H1 (cell line): ENCODE results near the gene CIAO2A. TPM values are rescaled to one million over a fixed set of nuclear protein-coding genes. Genes with fewer than 3 reads are reported as not detected.

Source experiments
- CTCF ChIA-PET: fragments of 300-600 bp; sonication (Branson Sonifier 250); formaldehyde crosslinking; loops from one replicate; lab custom pipeline; 2021; ENCODE audit not compliant: partially characterized antibody; lab: Charles Lee
- POLR2A ChIA-PET: fragments of 300-600 bp; sonication (Branson Sonifier 250); formaldehyde crosslinking; loops from one replicate; lab custom pipeline; 2021; ENCODE audit warnings: inconsistent platforms; ENCODE audit not compliant: partially characterized antibody; lab: Charles Lee
- DNase-seq, 2 experiments: peaks; one replicate each; pipeline versions ENCODE4 v3.0.0 to v3.0.0-alpha.2; 2010 to 2022; ENCODE audit warnings: low spot score in 2 of 2, low read depth in 1 of 2, mixed read lengths in 1 of 2
- FAIRE-seq: peaks from 2 replicates; lab custom pipeline; 2011; peaks lifted over from hg19 to GRCh38; lab: Jason Lieb, UNC
- H2AFZ ChIP-seq: 2 replicates; pipeline ENCODE4 v1.8.1; 2012; ENCODE audit warnings: low read length, inconsistent platforms
- H2AK5ac ChIP-seq: 2 replicates; pipeline ENCODE4 v1.6.1; 2013; ENCODE audit warnings: low read depth, low read length
- H2BK120ac ChIP-seq: replicated peaks from 2 replicates; pipeline ENCODE3; 2013; ENCODE audit warnings: low read depth, low read length, inconsistent platforms
- H2BK12ac ChIP-seq: 2 replicates; pipeline ENCODE4 v1.6.1; 2013; ENCODE audit warnings: low read depth, low read length
- H2BK15ac ChIP-seq: 2 replicates; pipeline ENCODE4 v1.6.1; 2013; ENCODE audit warnings: low read length
- H2BK20ac ChIP-seq: 2 replicates; pipeline ENCODE4 v1.6.1; 2013; ENCODE audit warnings: low read length
- H2BK5ac ChIP-seq: 2 replicates; pipeline ENCODE4 v1.6.1; 2013; ENCODE audit warnings: low read depth, low read length
- H3K14ac ChIP-seq: 2 replicates; pipeline ENCODE4 v1.6.1; 2013; ENCODE audit warnings: inconsistent platforms; ENCODE audit not compliant: insufficient read length
- H3K18ac ChIP-seq: 2 replicates; pipeline ENCODE4 v1.6.1; 2013; ENCODE audit warnings: low read length; ENCODE audit errors: extremely low read depth
- H3K23ac ChIP-seq: 2 replicates; pipeline ENCODE4 v1.6.1; 2013; ENCODE audit warnings: inconsistent platforms; ENCODE audit not compliant: insufficient read length
- H3K23me2 ChIP-seq: 2 replicates; pipeline ENCODE4 v1.6.1; 2013; ENCODE audit warnings: low read depth, low read length
- H3K27ac ChIP-seq: 2 replicates; pipeline ENCODE4 v1.6.1; 2011; ENCODE audit warnings: low read depth, low read length, inconsistent platforms
- H3K27me3 ChIP-seq, 4 experiments: replicated peaks in 1 of 4; 1 replicate in 1 of 4; 2 replicates in 3 of 4; pipeline versions ENCODE4 v1.6.1 to v1.8.1; 2011 to 2013; ENCODE audit warnings: low read length in 3 of 4, mild to moderate bottlenecking in 3 of 4, inconsistent platforms in 2 of 4, mixed read lengths in 2 of 4, moderate library complexity in 1 of 4; ENCODE audit not compliant: control insufficient read depth in 3 of 4, insufficient read depth in 3 of 4; ENCODE audit errors: extremely low read depth in 1 of 4
- H3K36me3 ChIP-seq, 4 experiments: 2 replicates each; pipeline versions ENCODE4 v1.6.1 to v1.8.1; 2011 to 2013; ENCODE audit warnings: mild to moderate bottlenecking in 4 of 4, low read length in 3 of 4, moderate library complexity in 2 of 4, control low read depth in 1 of 4, inconsistent platforms in 1 of 4; ENCODE audit not compliant: insufficient read depth in 4 of 4, control insufficient read depth in 2 of 4
- H3K4ac ChIP-seq: replicated peaks from 2 replicates; pipeline ENCODE3; 2013; ENCODE audit warnings: low read length, low read depth, mixed read lengths, inconsistent platforms; ENCODE audit not compliant: insufficient read length
- H3K4me1 ChIP-seq, 4 experiments: replicated peaks in 1 of 4; 1 replicate in 1 of 4; 2 replicates in 3 of 4; pipeline versions ENCODE4 v1.6.1 to v1.8.1; 2011 to 2013; ENCODE audit warnings: low read length in 3 of 4, inconsistent platforms in 2 of 4, mixed read lengths in 1 of 4; ENCODE audit not compliant: insufficient read depth in 4 of 4, control insufficient read depth in 3 of 4
- H3K4me2 ChIP-seq, 2 experiments: 2 replicates each; pipeline versions ENCODE4 v1.6.1 to v1.8.1; 2011 to 2013; ENCODE audit warnings: low read depth in 2 of 2, low read length in 2 of 2, control low read depth in 1 of 2, inconsistent platforms in 1 of 2, mild to moderate bottlenecking in 1 of 2; ENCODE audit not compliant: insufficient read depth in 1 of 2
- H3K4me3 ChIP-seq, 4 experiments: fragments of 200-600, 300-600 bp in 1 of 4; sonication (generic), shearing (Covaris generic), sonication (Bioruptor Twin) in 1 of 4; 2 replicates each; pipeline versions ENCODE4 v1.5.1 to v1.8.1; 2011 to 2016; ENCODE audit warnings: low read length in 4 of 4, low read depth in 3 of 4, control low read depth in 2 of 4, inconsistent platforms in 2 of 4, mild to moderate bottlenecking in 2 of 4, mixed read lengths in 1 of 4, moderate library complexity in 1 of 4; ENCODE audit not compliant: insufficient read depth in 2 of 4; ENCODE audit errors: extremely low read depth in 1 of 4
- H3K56ac ChIP-seq: replicated peaks from 2 replicates; pipeline ENCODE3; 2013; ENCODE audit warnings: low read depth, mild to moderate bottlenecking, mixed read lengths, low read length, inconsistent platforms; ENCODE audit not compliant: insufficient read length
- H3K79me1 ChIP-seq: 2 replicates; pipeline ENCODE4 v1.6.1; 2013; ENCODE audit warnings: low read depth, low read length, control low read depth
- H3K79me2 ChIP-seq, 2 experiments: 2 replicates each; pipeline versions ENCODE4 v1.6.1 to v1.8.1; 2012 to 2013; ENCODE audit warnings: low read length in 2 of 2, mild to moderate bottlenecking in 2 of 2, inconsistent platforms in 1 of 2; ENCODE audit not compliant: insufficient read depth in 2 of 2, control insufficient read depth in 1 of 2
- H3K9ac ChIP-seq, 4 experiments: replicated peaks in 1 of 4; 1 replicate in 1 of 4; 2 replicates in 3 of 4; pipeline versions ENCODE4 v1.6.1 to v1.8.1; 2011 to 2013; ENCODE audit warnings: low read depth in 3 of 4, low read length in 3 of 4, control low read depth in 2 of 4, mild to moderate bottlenecking in 2 of 4, moderate library complexity in 2 of 4, inconsistent platforms in 1 of 4; ENCODE audit errors: extremely low read depth in 1 of 4
- H3K9me3 ChIP-seq, 2 experiments: 2 replicates each; pipeline versions ENCODE4 v1.6.1 to v1.8.1; 2012 to 2013; ENCODE audit warnings: mild to moderate bottlenecking in 2 of 2, moderate library complexity in 2 of 2, control low read depth in 1 of 2, inconsistent platforms in 1 of 2, low read depth in 1 of 2, low read length in 1 of 2, mixed read lengths in 1 of 2; ENCODE audit not compliant: insufficient read depth in 2 of 2
- H4K20me1 ChIP-seq, 2 experiments: replicated peaks in 1 of 2; 2 replicates each; pipeline versions ENCODE3 to v1.8.1; 2011 to 2013; ENCODE audit warnings: inconsistent platforms in 2 of 2, low read length in 2 of 2, mild to moderate bottlenecking in 1 of 2; ENCODE audit not compliant: insufficient read depth in 2 of 2, control insufficient read depth in 1 of 2
- H4K5ac ChIP-seq: 2 replicates; pipeline ENCODE4 v1.6.1; 2013; ENCODE audit warnings: low read length, low read depth, mixed read lengths, inconsistent platforms; ENCODE audit not compliant: insufficient read length
- H4K8ac ChIP-seq: 2 replicates; pipeline ENCODE4 v1.8.0; 2013; ENCODE audit warnings: mild to moderate bottlenecking, moderate library complexity, low read length, inconsistent platforms; ENCODE audit not compliant: insufficient read depth; ENCODE audit errors: extremely low read depth
- H4K91ac ChIP-seq: replicated peaks from 2 replicates; pipeline ENCODE3; 2013; ENCODE audit warnings: low read length, mixed read lengths, inconsistent platforms; ENCODE audit not compliant: insufficient read length
- BACH1 ChIP-seq: IDR thresholded peaks from 2 replicates; pipeline ENCODE4 v1.6.1; 2012; ENCODE audit warnings: low read length, improper control_type of control experiment
- EP300 ChIP-seq, 2 experiments: IDR thresholded peaks; 1 replicate in 1 of 2; 2 replicates in 1 of 2; pipeline ENCODE4 v1.6.1; 2011 to 2012; ENCODE audit warnings: low read depth in 2 of 2, low read length in 2 of 2, mild to moderate bottlenecking in 2 of 2, borderline replicate concordance in 1 of 2, inconsistent platforms in 1 of 2, moderate library complexity in 1 of 2
- PHF8 ChIP-seq: fragments of 200-600 bp; sonication (generic); conservative IDR thresholded peaks from 2 replicates; pipeline ENCODE4 v1.7.1; 2012; ENCODE audit warnings: low read depth, mild to moderate bottlenecking, inconsistent platforms, low read length, moderate library complexity
- POLR2A ChIP-seq, 2 experiments: IDR thresholded peaks; 1 replicate in 1 of 2; 2 replicates in 1 of 2; pipeline ENCODE4 v1.6.1; 2011; ENCODE audit warnings: low read depth in 2 of 2, low read length in 2 of 2, mild to moderate bottlenecking in 2 of 2; ENCODE audit errors: control extremely low read depth in 1 of 2
- SIN3A ChIP-seq, 2 experiments: IDR thresholded peaks in 1 of 2; conservative IDR thresholded peaks in 1 of 2; 2 replicates each; pipeline ENCODE4 v1.6.1; 2011 to 2012; ENCODE audit warnings: low read length in 2 of 2, improper control_type of control experiment in 1 of 2, low read depth in 1 of 2, mild to moderate bottlenecking in 1 of 2
- SIRT6 ChIP-seq: IDR thresholded peaks from one replicate; pipeline ENCODE4 v1.7.1; 2012; ENCODE audit warnings: low read length, inconsistent platforms
- WGBS, 2 experiments: shearing (Covaris generic) in 1 of 2; methylation state at CpG; one replicate each; pipeline versions ENCODE4 v1.1.6 to v1.1.7; 2013 to 2015; ENCODE audit warnings: low lambda C conversion rate in 2 of 2, mixed read lengths in 2 of 2, inconsistent platforms in 1 of 2, low coverage in 1 of 2, missing lambda C conversion rate in 1 of 2; ENCODE audit not compliant: insufficient replicate concordance in 2 of 2, insufficient coverage in 1 of 2, insufficient read length in 1 of 2; ENCODE audit errors: extremely low coverage in 1 of 2, missing lambda C conversion rate in 1 of 2; 5-methylcytosine and 5-hydroxymethylcytosine counted together
- polyA plus RNA-seq, 7 experiments: library from polyadenylated mRNA; depleted of rRNA in 3 of 7; stranded (reverse) in 5 of 7; unstranded in 2 of 7; fragments of >200 nt in 5 of 7; fragments of 200-250 nt in 2 of 7; gene quantifications; 1 replicate in 5 of 7; 2 replicates in 1 of 7; 4 replicates in 1 of 7; pipeline versions ENCODE4 v1.2.1 to v1.2.3, GENCODE V29; 2011 to 2013; ENCODE audit warnings: missing spikeins in 2 of 7, mixed read lengths in 2 of 7
- total RNA-seq: library from RNA; stranded (reverse); fragmentation: NEBNext Ultra II Directional; extraction: Animal tissue kit (Norgen Biotek cat#: 25700); gene quantifications from 2 replicates; pipeline ENCODE4 v1.2.1, GENCODE V29; 2021
- TF ChIP-seq, protein P1 (sequence below), 3 experiments: IDR thresholded peaks; 1 replicate in 2 of 3; 2 replicates in 1 of 3; pipeline versions ENCODE4 v1.5.1 to v1.6.1; 2011; ENCODE audit warnings: low read length in 3 of 3, mild to moderate bottlenecking in 3 of 3, inconsistent platforms in 2 of 3, low read depth in 1 of 3, moderate library complexity in 1 of 3; ENCODE audit not compliant: insufficient read depth in 1 of 3; ENCODE audit errors: control extremely low read depth in 1 of 3

Gene CIAO2A
- total and polyA plus RNA-seq, 2 of the 8 experiments (the other 6 are each of a cell fraction or from before 2014, with no cell fraction given), result 76.4 to 86.5 TPM

DNA sequence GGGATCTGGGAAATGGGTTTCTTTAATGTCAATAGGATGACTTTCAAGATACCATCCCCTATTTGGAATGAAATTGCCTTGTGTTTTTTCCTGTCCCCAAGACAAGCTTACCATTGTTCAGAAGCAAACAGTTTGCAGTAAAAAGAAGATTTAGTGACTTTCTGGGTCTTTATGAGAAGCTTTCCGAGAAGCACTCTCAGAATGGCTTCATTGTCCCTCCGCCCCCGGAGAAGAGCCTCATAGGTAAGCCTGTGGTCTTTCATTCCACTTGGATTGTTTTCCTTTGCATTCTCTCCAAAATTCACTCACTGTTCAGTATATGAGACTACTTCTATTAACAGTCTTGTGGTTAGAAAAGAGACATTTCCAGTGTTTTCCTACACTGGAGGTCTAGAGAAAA is 32.3 kb upstream of the CIAO2A start:
- no peak overlapping the region for H2BK120ac ChIP-seq
- H2BK5ac ChIP-seq, result no peak overlapping the region
- no peak overlapping the region for H4K91ac ChIP-seq
- H4K5ac ChIP-seq, result no peak overlapping the region
- POLR2A ChIA-PET, result no interaction called here
- H3K9ac ChIP-seq, result no peak overlapping the region
- no peak overlapping the region for H2AFZ ChIP-seq
- H3K23me2 ChIP-seq, result no peaks in the 10 kb centered on the region
- no peak overlapping the region for H2AK5ac ChIP-seq
- no peak for FAIRE-seq
- H3K14ac ChIP-seq, result no peak overlapping the region
- no peaks in the 10 kb centered on the region for H3K4me1 ChIP-seq
- H3K27me3 ChIP-seq, result no peaks in the 10 kb centered on the region
- H2BK12ac ChIP-seq, result no peak overlapping the region
- WGBS, 2 experiments, result 65% methylated on average over 3 of the region's 3 CpGs; no CpG with 5 or more reads in 1 of the 2 experiments
- no peaks in the 10 kb centered on the region for H4K20me1 ChIP-seq
- no peak overlapping the region for H3K4ac ChIP-seq
- no peak overlapping the region for H3K27ac ChIP-seq
- no peaks in the 10 kb centered on the region for H3K9me3 ChIP-seq
- no peaks in the 10 kb centered on the region; the same call in 1 of the 2 replicates for H3K79me1 ChIP-seq
- no peak overlapping the region for H2BK15ac ChIP-seq
- H3K18ac ChIP-seq, result no peak overlapping the region
- no peak overlapping the region for H2BK20ac ChIP-seq
- H3K79me2 ChIP-seq, result no peaks in the 10 kb centered on the region
- no peak overlapping the region for H3K4me3 ChIP-seq
- H3K4me2 ChIP-seq, result no peak overlapping the region
- no peak overlapping the region for H3K23ac ChIP-seq
- TF ChIP-seq, protein P1, sequence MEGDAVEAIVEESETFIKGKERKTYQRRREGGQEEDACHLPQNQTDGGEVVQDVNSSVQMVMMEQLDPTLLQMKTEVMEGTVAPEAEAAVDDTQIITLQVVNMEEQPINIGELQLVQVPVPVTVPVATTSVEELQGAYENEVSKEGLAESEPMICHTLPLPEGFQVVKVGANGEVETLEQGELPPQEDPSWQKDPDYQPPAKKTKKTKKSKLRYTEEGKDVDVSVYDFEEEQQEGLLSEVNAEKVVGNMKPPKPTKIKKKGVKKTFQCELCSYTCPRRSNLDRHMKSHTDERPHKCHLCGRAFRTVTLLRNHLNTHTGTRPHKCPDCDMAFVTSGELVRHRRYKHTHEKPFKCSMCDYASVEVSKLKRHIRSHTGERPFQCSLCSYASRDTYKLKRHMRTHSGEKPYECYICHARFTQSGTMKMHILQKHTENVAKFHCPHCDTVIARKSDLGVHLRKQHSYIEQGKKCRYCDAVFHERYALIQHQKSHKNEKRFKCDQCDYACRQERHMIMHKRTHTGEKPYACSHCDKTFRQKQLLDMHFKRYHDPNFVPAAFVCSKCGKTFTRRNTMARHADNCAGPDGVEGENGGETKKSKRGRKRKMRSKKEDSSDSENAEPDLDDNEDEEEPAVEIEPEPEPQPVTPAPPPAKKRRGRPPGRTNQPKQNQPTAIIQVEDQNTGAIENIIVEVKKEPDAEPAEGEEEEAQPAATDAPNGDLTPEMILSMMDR (IDR thresholded peaks at IDR 0.05; ENCODE audit: control extremely low read depth in 1 of 3, insufficient read depth in 1 of 3, low read depth in 1 of 3, low read length in 3 of 3), result no peak
- TF ChIP-seq POLR2A (IDR thresholded peaks at IDR 0.05; ENCODE audit: control extremely low read depth in 1 of 2, low read depth in 2 of 2, low read length in 2 of 2), result no peak
- no peak for TF ChIP-seq BACH1
- no peak for TF ChIP-seq EP300 (IDR thresholded peaks at IDR 0.05; ENCODE audit: borderline replicate concordance in 1 of 2, low read depth in 2 of 2, low read length in 2 of 2)
- no peak for TF ChIP-seq SIRT6
- no peak for TF ChIP-seq PHF8
- no peak for TF ChIP-seq SIN3A (conservative IDR thresholded peaks at IDR 0.05 in 1 of 2, IDR thresholded peaks at IDR 0.05 in 1 of 2; ENCODE audit: low read depth in 1 of 2, low read length in 2 of 2)
- TF ChIP-seq, all 59 proteins: peak for 0
- CTCF ChIA-PET, result interaction anchor here (1.1 to 1.7 kb wide), 3 partner anchors 18 to 27 kb away, joined by 5 to 7 read pairs (median 5); no protein-coding TSS in a partner anchor
- Histone ChIP-seq H3K36me3 (peaks cover 10 to 42% (median 31%) of the 10 kb centered on the region in 4 experiments), H4K8ac (no peak overlapping the region), H3K56ac (no peak overlapping the region)
- DNase-seq, result no peak
